ENCODE data around the gene TWIST2. TPM values are rescaled to one million over a fixed set of nuclear protein-coding genes. Genes with fewer than 3 reads are reported as not detected.

The TWIST2 gene
- total RNA-seq, 4 donors from 2014 or later = 90.8 to 141 (median 116) TPM

- ATAC-seq (ENCODE audit: low FRiP score) = no peak
- TF ChIP-seq, protein P1, sequence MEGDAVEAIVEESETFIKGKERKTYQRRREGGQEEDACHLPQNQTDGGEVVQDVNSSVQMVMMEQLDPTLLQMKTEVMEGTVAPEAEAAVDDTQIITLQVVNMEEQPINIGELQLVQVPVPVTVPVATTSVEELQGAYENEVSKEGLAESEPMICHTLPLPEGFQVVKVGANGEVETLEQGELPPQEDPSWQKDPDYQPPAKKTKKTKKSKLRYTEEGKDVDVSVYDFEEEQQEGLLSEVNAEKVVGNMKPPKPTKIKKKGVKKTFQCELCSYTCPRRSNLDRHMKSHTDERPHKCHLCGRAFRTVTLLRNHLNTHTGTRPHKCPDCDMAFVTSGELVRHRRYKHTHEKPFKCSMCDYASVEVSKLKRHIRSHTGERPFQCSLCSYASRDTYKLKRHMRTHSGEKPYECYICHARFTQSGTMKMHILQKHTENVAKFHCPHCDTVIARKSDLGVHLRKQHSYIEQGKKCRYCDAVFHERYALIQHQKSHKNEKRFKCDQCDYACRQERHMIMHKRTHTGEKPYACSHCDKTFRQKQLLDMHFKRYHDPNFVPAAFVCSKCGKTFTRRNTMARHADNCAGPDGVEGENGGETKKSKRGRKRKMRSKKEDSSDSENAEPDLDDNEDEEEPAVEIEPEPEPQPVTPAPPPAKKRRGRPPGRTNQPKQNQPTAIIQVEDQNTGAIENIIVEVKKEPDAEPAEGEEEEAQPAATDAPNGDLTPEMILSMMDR (IDR thresholded peaks at IDR 0.05) = no peak
- no peak for DNase-seq (ENCODE audit: low spot score)
Measured at GRCh38 chr2:238865015-238865719, 17.3 kb downstream of the TWIST2 start.

DNA sequence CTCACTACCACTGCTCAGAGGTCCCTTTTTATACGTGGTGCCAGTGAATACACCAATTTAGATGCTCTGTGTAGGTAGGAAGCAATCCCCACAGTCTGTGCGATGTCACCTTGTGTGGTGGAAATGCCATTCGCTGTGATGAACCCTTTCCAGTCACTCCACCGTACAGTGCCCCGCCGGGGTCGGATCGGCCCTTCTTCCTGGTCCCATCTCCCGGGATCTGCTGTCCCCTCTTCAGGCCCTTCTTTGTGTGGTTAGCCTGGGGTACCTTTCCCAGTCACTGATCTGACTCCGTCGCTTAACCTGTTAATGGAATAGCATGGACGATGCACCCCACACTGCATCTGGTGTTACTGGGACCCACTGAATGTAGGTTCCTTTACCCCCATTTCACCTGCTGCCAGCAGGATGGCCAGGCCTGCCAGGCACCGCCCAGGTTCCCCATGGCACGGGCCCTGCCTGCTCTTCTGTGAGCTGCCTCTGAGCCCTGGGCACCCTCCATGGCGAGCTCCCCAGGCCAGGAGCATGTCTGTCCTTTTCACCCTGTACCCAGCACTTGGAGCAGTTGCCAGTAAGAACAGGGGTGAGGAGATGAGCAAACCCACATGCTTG is 18.0 kb downstream of the TWIST2 start:
- TF ChIP-seq, protein P1 (IDR thresholded peaks at IDR 0.05) = no peak
- DNase-seq (ENCODE audit: low spot score) (no peak), ATAC-seq (ENCODE audit: low FRiP score) (no peak)

DNA sequence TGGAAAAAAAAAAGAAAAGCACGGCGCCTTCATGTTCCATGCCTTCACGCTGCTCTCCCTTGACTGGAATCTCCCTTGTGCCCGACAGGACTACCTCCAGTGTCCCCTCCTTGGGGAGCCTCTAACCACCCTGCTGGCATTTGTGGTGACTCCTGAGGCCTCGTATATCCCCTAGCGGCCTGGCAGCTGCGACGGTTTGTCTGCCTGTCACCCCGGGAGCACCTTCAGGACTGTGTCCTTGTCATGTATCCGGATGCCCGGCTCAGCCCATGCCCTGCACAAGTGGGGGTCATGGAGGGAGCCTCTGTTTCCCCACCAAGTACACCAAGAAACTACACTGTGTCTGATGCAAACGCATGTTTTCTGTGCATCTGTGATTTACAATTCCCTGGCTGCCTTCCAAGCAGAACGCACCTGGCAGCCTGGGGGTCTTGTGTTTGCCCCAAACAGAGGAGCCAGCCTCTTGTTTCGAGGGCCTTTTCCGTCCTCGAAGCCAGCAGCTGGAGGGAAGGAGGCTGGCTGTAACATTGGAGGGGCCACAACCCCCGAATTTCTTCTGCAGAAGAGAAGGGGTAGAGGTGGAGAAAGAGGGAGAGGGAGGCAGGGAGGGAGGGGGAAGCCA is 18.9 kb downstream of the TWIST2 start:
- DNase-seq (ENCODE audit: low spot score) = no peak
- no peak for ATAC-seq (ENCODE audit: low FRiP score)
- TF ChIP-seq, protein P1 (IDR thresholded peaks at IDR 0.05) = no peak

DNA sequence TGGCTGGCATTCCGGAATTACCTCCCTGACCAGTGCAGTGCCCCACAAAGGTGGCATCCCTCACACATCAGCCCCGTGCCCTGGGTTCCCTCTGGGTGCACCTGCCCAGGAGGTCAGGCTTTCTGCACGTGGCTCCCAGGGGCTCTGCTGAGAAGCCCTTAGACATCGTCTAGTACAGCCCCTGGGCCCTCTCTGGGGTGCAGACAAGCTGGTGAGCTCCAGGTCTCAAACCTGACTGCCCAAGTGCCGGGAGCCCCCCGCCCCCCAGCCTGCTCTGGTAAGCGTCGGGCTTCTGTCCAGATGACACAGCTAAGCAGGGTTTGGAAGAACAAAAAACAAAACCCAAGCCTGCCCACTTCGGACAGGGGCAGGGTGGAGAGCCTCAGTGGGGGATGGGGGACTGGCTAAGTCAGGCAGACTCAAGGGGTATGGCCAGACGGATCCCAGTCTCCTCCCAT is 20.2 kb downstream of the TWIST2 start:
- TF ChIP-seq, protein P1 (IDR thresholded peaks at IDR 0.05) = no peak
- DNase-seq (ENCODE audit: low spot score) = no peak
- ATAC-seq (ENCODE audit: low FRiP score) = peak; percentile 1

DNA sequence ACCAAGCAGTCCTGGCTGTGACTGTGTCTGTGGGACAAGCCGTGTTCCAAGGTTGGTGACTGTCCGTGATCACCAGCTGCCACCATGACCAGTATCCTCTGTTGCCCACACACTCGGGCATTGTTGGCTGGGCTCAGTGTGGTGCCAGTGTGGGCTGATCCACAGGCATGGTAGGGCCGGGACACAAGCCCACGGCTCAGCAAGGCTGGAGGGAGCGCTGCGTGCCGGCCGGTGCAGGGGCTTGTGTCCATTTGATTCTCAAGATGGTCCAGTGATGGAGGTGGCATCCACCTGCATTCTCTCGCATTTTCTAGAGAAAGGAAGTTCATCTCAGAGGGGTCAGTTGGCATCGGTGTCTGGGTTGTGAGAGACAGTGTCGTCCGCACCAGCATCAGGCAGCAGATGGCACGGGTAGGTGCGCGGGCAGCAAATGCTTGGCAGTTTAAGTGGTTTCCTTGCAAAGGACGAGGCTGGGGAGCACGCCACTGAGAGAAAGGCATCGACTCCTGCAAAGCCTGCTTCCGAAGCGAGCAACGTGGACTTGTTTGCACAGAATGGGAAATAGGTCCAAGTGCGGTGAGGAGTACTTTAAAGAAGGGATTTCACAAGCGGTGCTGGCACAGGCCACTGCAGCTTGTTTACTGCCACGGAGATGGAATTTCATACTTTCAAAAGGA is 20.9 kb downstream of the TWIST2 start:
- TF ChIP-seq, protein P1 (IDR thresholded peaks at IDR 0.05) = no peak
- DNase-seq (ENCODE audit: low spot score) (no peak), ATAC-seq (ENCODE audit: low FRiP score) (peak; percentile 33)

DNA sequence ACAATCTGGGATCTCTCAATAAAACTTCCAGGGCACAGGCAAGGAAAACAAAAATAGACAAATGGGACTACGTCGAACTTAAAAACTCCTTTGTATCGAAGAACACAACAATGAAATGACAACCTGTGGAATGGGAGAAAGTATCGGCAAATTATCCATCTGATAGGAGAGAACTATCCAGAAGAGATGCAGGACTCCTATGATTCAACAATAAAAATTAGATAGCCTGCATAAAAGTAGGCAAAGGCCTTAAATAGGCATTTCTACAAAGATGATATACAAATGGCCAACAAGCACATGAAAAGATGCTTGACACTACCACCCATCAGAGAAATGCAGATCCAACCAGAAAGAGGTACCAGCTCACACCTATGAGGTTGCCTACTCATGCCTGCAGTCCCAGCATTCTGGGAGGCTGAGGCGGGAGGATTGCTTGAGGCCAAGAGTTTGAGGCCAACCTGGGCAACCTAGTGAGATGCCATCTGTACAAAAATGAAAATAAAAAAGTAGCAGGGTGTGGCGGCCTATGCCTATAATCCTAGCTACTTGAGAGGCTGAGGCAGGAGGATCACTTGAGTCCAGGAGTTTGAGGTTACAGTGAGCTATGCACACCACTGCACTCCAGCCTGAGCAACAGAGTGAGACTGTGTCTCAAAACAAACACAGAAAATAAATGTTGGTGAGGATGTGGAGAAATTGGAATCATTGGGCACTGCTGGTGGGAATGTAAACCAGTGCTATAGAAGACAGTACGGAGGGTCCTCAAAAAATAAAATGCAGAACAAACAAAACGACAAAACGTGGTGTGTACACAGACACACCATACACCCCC is 21.6 kb downstream of the TWIST2 start:
- ATAC-seq (ENCODE audit: low FRiP score) (no peak), DNase-seq (ENCODE audit: low spot score) (no peak)

More for the DNA sequence above, 21.6 kb downstream of the TWIST2 start:
- TF ChIP-seq, protein P1 (IDR thresholded peaks at IDR 0.05) = no peak

Measured in omental fat pad (tissue), 4 donors.